OCI-LY3 (cell line): ENCODE data around the gene MTRF1.

ENCODE experiments used
- H2AFZ ChIP-seq: fragments of 200-600, 300-600 bp; shearing (Covaris generic); 2 replicates; pipeline ENCODE4 v1.6.0; 2014; ENCODE audit warnings: antibody characterized with exemption, low read depth, low read length
- H3K27ac ChIP-seq: fragments of 200-600, 300-600 bp; sonication (generic); 2 replicates; pipeline ENCODE4 v1.5.1; 2014; ENCODE audit warnings: mild to moderate bottlenecking, low read length, moderate library complexity, mixed read lengths
- H3K27me3 ChIP-seq: fragments of 200-600, 300-600 bp; sonication (generic); 2 replicates; pipeline ENCODE4 v1.6.1; 2014; ENCODE audit warnings: low read depth, low read length, mixed read lengths
- H3K36me3 ChIP-seq: fragments of 200-600, 300-600 bp; sonication (generic); replicated peaks from 2 replicates; pipeline ENCODE3; 2014; ENCODE audit warnings: low read depth, low read length, mixed read lengths
- H3K4me1 ChIP-seq: fragments of 300-600, 200-600 bp; sonication (generic); 2 replicates; pipeline ENCODE4 v1.6.1; 2014; ENCODE audit warnings: low read length, mixed read lengths
- H3K4me2 ChIP-seq: fragments of 200-600, 300-600 bp; sonication (generic); 2 replicates; pipeline ENCODE4 v1.6.1; 2014; ENCODE audit warnings: low read length, mixed read lengths
- H3K4me3 ChIP-seq: fragments of 300-600, 200-600 bp; sonication (generic); 2 replicates; pipeline ENCODE4 v1.5.1; 2014; ENCODE audit warnings: antibody characterized with exemption, mild to moderate bottlenecking, low read length, moderate library complexity
- H3K79me2 ChIP-seq: fragments of 300-600, 200-600 bp; shearing (Covaris generic); 2 replicates; pipeline ENCODE4 v1.6.1; 2014; ENCODE audit warnings: mild to moderate bottlenecking, low read length, mixed read lengths
- H3K9ac ChIP-seq: fragments of 300-600, 200-600 bp; shearing (Covaris generic); 2 replicates; pipeline ENCODE4 v1.6.0; 2014; ENCODE audit warnings: mild to moderate bottlenecking, low read length, moderate library complexity
- H3K9me3 ChIP-seq: fragments of 200-600, 300-600 bp; shearing (Covaris generic); 2 replicates; pipeline ENCODE4 v1.6.1; 2014; ENCODE audit warnings: low read length, mixed read lengths; ENCODE audit not compliant: insufficient read depth
- H4K20me1 ChIP-seq: fragments of 200-600, 300-600 bp; sonication (generic); 2 replicates; pipeline ENCODE4 v1.6.1; 2016; ENCODE audit warnings: low read length, mixed read lengths; ENCODE audit not compliant: insufficient read depth
- CTCF ChIP-seq: fragments of 200-600, 300-600 bp; sonication (generic); IDR thresholded peaks from 2 replicates; pipeline ENCODE4 v1.5.1; 2014; ENCODE audit warnings: antibody characterized with exemption, low read length, low read depth
- EZH2phosphoT487 ChIP-seq: fragments of 200-600 bp; shearing (Covaris generic); IDR thresholded peaks from 2 replicates; pipeline ENCODE4 v1.6.1; 2018; ENCODE audit warnings: antibody characterized with exemption, mixed run types, low read depth

MTRF1 gene

GRCh38 chr13:41246969-41247680 is 16.3 kb downstream of the MTRF1 start:
- H3K9ac ChIP-seq: no peak overlapping the region
- no peak overlapping the region for H3K27ac ChIP-seq
- H3K79me2 ChIP-seq: no peaks in the 10 kb centered on the region
- TF ChIP-seq CTCF (no peak), EZH2phosphoT487 (no peak)
- peaks cover 22% of the 10 kb centered on the region for H3K36me3 ChIP-seq
- no peaks in the 10 kb centered on the region for H3K9me3 ChIP-seq
- H3K27me3 ChIP-seq: no peaks in the 10 kb centered on the region
- H4K20me1 ChIP-seq: no peaks in the 10 kb centered on the region
- H3K4me2 ChIP-seq: no peak overlapping the region
- H2AFZ ChIP-seq: no peak overlapping the region
- no peak overlapping the region for H3K4me3 ChIP-seq
- H3K4me1 ChIP-seq: peaks cover 10% of the 10 kb centered on the region

- H2AFZ ChIP-seq: no peak overlapping the region
- H4K20me1 ChIP-seq: no peaks in the 10 kb centered on the region
- H3K79me2 ChIP-seq: no peaks in the 10 kb centered on the region
- H3K4me3 ChIP-seq: no peak overlapping the region
- no peaks in the 10 kb centered on the region for H3K4me1 ChIP-seq
- no peak overlapping the region for H3K4me2 ChIP-seq
- H3K36me3 ChIP-seq: peaks cover 10% of the 10 kb centered on the region
- H3K27ac ChIP-seq: no peak overlapping the region
- H3K27me3 ChIP-seq: no peaks in the 10 kb centered on the region
- no peaks in the 10 kb centered on the region for H3K9me3 ChIP-seq
- no peak overlapping the region for H3K9ac ChIP-seq
- no peak for TF ChIP-seq EZH2phosphoT487
Measured at GRCh38 chr13:41244556-41244955, 18.8 kb downstream of the MTRF1 start.

- TF ChIP-seq CTCF (no peak), EZH2phosphoT487 (no peak)
- Histone ChIP-seq H3K36me3 (peaks cover 12% of the 10 kb centered on the region), H4K20me1 (no peaks in the 10 kb centered on the region), H2AFZ (no peak overlapping the region), H3K4me1 (no peaks in the 10 kb centered on the region), H3K9me3 (no peaks in the 10 kb centered on the region), H3K27ac (no peak overlapping the region), H3K4me3 (no peak overlapping the region), H3K27me3 (no peaks in the 10 kb centered on the region), H3K9ac (no peak overlapping the region), H3K79me2 (no peaks in the 10 kb centered on the region), H3K4me2 (no peak overlapping the region)
Measured at GRCh38 chr13:41241626-41242025, 21.8 kb downstream of the MTRF1 start.

- H3K9me3 ChIP-seq: no peaks in the 10 kb centered on the region
- H3K4me1 ChIP-seq: peaks cover 10% of the 10 kb centered on the region
- H3K79me2 ChIP-seq: no peaks in the 10 kb centered on the region
- no peaks in the 10 kb centered on the region for H3K27me3 ChIP-seq
- no peak overlapping the region for H3K27ac ChIP-seq
- TF ChIP-seq EZH2phosphoT487 (no peak), CTCF (no peak)
- H4K20me1 ChIP-seq: no peaks in the 10 kb centered on the region
- no peak overlapping the region for H2AFZ ChIP-seq
- no peak overlapping the region for H3K4me2 ChIP-seq
- peaks cover 16% of the 10 kb centered on the region for H3K36me3 ChIP-seq
- no peak overlapping the region for H3K9ac ChIP-seq
- H3K4me3 ChIP-seq: no peak overlapping the region
Measured at GRCh38 chr13:41236369-41236768, 27.0 kb downstream of the MTRF1 start.
